CD4-positive, alpha-beta memory T cell (primary cell): ENCODE data around the gene NUCB1. TPM values are rescaled to one million over a fixed set of nuclear protein-coding genes. Genes with fewer than 3 reads are reported as not detected.
"Not testable (repeated sequence)": the region's sequence is repeated elsewhere in the genome, so short reads cannot be mapped to it uniquely, and the experiment has no call there.

ENCODE experiments used
- CTCF ChIA-PET: fragments of 350-600 bp; sonication (Branson Sonifier 250); formaldehyde crosslinking; loops from one replicate; lab custom pipeline; 2021; ENCODE audit warnings: inconsistent platforms; ENCODE audit not compliant: partially characterized antibody; lab: Charles Lee
- POLR2A ChIA-PET: fragments of 350-600 bp; sonication (Branson Sonifier 250); formaldehyde crosslinking; loops from one replicate; lab custom pipeline; 2021; ENCODE audit not compliant: partially characterized antibody; lab: Charles Lee
- DNase-seq, 5 donors: peaks; one replicate each; pipeline versions ENCODE4 v3.0.0 to v3.0.0-alpha.2; 2020 to 2022; ENCODE audit warnings: mixed read lengths in 1 of 5
- H3K27ac ChIP-seq: one replicate; pipeline ENCODE4 v1.7.0; 2013; ENCODE audit warnings: low read depth, low read length
- H3K27me3 ChIP-seq: 2 replicates; pipeline ENCODE4 v1.7.0; 2013; ENCODE audit warnings: mild to moderate bottlenecking, low read length, moderate library complexity; ENCODE audit not compliant: insufficient read depth
- H3K36me3 ChIP-seq: 2 replicates; pipeline ENCODE4 v1.7.0; 2013; ENCODE audit warnings: mild to moderate bottlenecking, low read length, moderate library complexity; ENCODE audit not compliant: insufficient read depth
- H3K4me1 ChIP-seq: 2 replicates; pipeline ENCODE4 v1.7.0; 2013; ENCODE audit warnings: mild to moderate bottlenecking, low read length, moderate library complexity; ENCODE audit not compliant: insufficient read depth
- H3K4me3 ChIP-seq, 2 donors: one replicate each; pipeline ENCODE4 v1.7.0; 2013; ENCODE audit warnings: low read length in 2 of 2, mild to moderate bottlenecking in 1 of 2
- H3K9me3 ChIP-seq, 2 donors: one replicate each; pipeline ENCODE4 v1.7.0; 2013; ENCODE audit warnings: low read length in 2 of 2, control low read depth in 1 of 2; ENCODE audit not compliant: control insufficient read depth in 1 of 2
- H3K27ac Mint-ChIP-seq, 7 donors: one replicate each; pipeline ENCODE4 v1.8.0; 2020 to 2021; ENCODE audit warnings: mixed read lengths in 7 of 7, mild to moderate bottlenecking in 6 of 7, inconsistent platforms in 3 of 7, moderate library complexity in 3 of 7
- H3K27me3 Mint-ChIP-seq, 2 donors: one replicate each; pipeline ENCODE4 v1.8.0; 2020 to 2021; ENCODE audit warnings: mixed read lengths in 2 of 2
- H3K36me3 Mint-ChIP-seq, 2 donors: one replicate each; pipeline ENCODE4 v1.8.0; 2020 to 2021; ENCODE audit warnings: mixed read lengths in 2 of 2, inconsistent platforms in 1 of 2, mild to moderate bottlenecking in 1 of 2
- H3K4me1 Mint-ChIP-seq, 4 donors: one replicate each; pipeline ENCODE4 v1.8.0; 2020 to 2021; ENCODE audit warnings: mixed read lengths in 4 of 4, mild to moderate bottlenecking in 1 of 4
- H3K4me3 Mint-ChIP-seq, 8 donors: one replicate each; pipeline ENCODE4 v1.8.0; 2020 to 2021; ENCODE audit warnings: mixed read lengths in 8 of 8, mild to moderate bottlenecking in 7 of 8, moderate library complexity in 6 of 8, inconsistent platforms in 3 of 8
- H3K9me3 Mint-ChIP-seq, 8 donors: one replicate each; pipeline ENCODE4 v1.8.0; 2020 to 2021; ENCODE audit warnings: mixed read lengths in 8 of 8, mild to moderate bottlenecking in 5 of 8, inconsistent platforms in 3 of 8, moderate library complexity in 1 of 8
- intact Hi-C: fragments of 100-400 bp; cut with micrococcal nuclease; formaldehyde crosslinking; loops from one replicate; pipeline ENCODE4 v1.15.1; 2023
- polyA plus RNA-seq, 2 donors: library from polyadenylated mRNA; unstranded; fragments of 300-500 nt; fragmentation: Illumina TruSeq; gene quantifications; one replicate each; pipeline ENCODE4 v1.2.3, GENCODE V29; 2021
- total RNA-seq, 2 experiments: library from RNA; stranded (reverse); gene quantifications; one replicate each; pipeline ENCODE4 v1.2.3, GENCODE V29; 2021

NUCB1 gene
- total and polyA plus RNA-seq, 4 experiments from 2014 or later: 65.3 to 145 (median 129) TPM

- H3K36me3 Mint-ChIP-seq: peaks cover 34 to 58% of the 10 kb centered on the region in 2 donors
- H3K27ac Mint-ChIP-seq: peak overlapping the region; percentile 99 to 100 (median 100)
- H3K9me3 Mint-ChIP-seq: peaks cover 0 to 11% (median 0%) of the 10 kb centered on the region in 8 donors
- intact Hi-C loops: loop anchor here (2.0 kb wide), 2 partner anchors 59 to 803 kb away; partner anchors contain the start of genes DHDH and PRMT1
- peak overlapping the region; percentile 95 to 100 (median 99) for H3K4me3 Mint-ChIP-seq
- H3K4me1 ChIP-seq: peaks cover 36% of the 10 kb centered on the region
- peaks cover 8% of the 10 kb centered on the region for H3K36me3 ChIP-seq
- H3K4me1 Mint-ChIP-seq: peaks cover 28 to 59% (median 38%) of the 10 kb centered on the region in 4 donors
- peak overlapping the region; percentile 100 for H3K27ac ChIP-seq
- DNase-seq: peak in 4 of 5 donors; percentile 35 to 47 (median 40)
- peaks cover 0 to 4% of the 10 kb centered on the region in 2 donors for H3K27me3 Mint-ChIP-seq
- H3K4me3 ChIP-seq: peak overlapping the region; percentile 52 to 99
- POLR2A ChIA-PET: interaction anchor here (1.1 to 6.6 kb wide), 20 partner anchors 8 to 996 kb away, joined by 3 to 134 read pairs (median 6); partner anchors contain the start of genes BAX, DHDH, FTL and GYS1
- no peaks in the 10 kb centered on the region for H3K27me3 ChIP-seq
- H3K9me3 ChIP-seq: no peaks in the 10 kb centered on the region
- CTCF ChIA-PET: interaction anchor here (0.6 to 2.8 kb wide), 6 partner anchors 32 to 120 kb away, joined by 3 to 18 read pairs (median 5); partner anchors contain the start of genes GYS1 and RUVBL2
Measured at GRCh38 chr19:48873476-48874302, 26.4 kb upstream of the NUCB1 start.

GRCh38 chr19:48874303-48875135 lies 25.6 kb upstream of the NUCB1 start:
- H3K4me1 Mint-ChIP-seq: peaks cover 29 to 61% (median 39%) of the 10 kb centered on the region in 4 donors
- DNase-seq: peak in 3 of 5 donors; percentile 33 to 51 (median 48)
- H3K36me3 Mint-ChIP-seq: peaks cover 34 to 60% of the 10 kb centered on the region in 2 donors
- peaks cover 0 to 12% (median 0%) of the 10 kb centered on the region in 8 donors for H3K9me3 Mint-ChIP-seq
- H3K27me3 Mint-ChIP-seq: peaks cover 0 to 4% of the 10 kb centered on the region in 2 donors
- Histone ChIP-seq H3K36me3 (peaks cover 8% of the 10 kb centered on the region), H3K4me1 (peaks cover 38% of the 10 kb centered on the region), H3K27ac (peak overlapping the region; percentile 100), H3K27me3 (no peaks in the 10 kb centered on the region), H3K4me3 (peak overlapping the region in 1 of 2 donors; percentile 39), H3K9me3 (no peaks in the 10 kb centered on the region)
- intact Hi-C loops: loop anchor here (1.0 to 2.0 kb wide), 3 partner anchors 26 to 91 kb away; partner anchors contain the start of genes DHDH, FTL and NUCB1
- ChIA-PET CTCF (interaction anchor here (0.6 to 2.8 kb wide), 6 partner anchors 26 to 119 kb away, joined by 3 to 18 read pairs (median 5); partner anchors contain the start of genes GYS1, NUCB1 and RUVBL2), POLR2A (interaction anchor here (0.5 to 6.6 kb wide), 24 partner anchors 7 to 995 kb away, joined by 3 to 134 read pairs (median 7); partner anchors contain the start of genes BAX, DHDH, FTL and GYS1)
- H3K4me3 Mint-ChIP-seq: peak overlapping the region; percentile 95 to 100 (median 99)
- peak overlapping the region; percentile 99 to 100 (median 100) for H3K27ac Mint-ChIP-seq

GRCh38 chr19:48876043-48876981 lies 23.8 kb upstream of the NUCB1 start:
- H3K27me3 Mint-ChIP-seq, H3K9me3 ChIP-seq, intact Hi-C loops, H3K36me3 ChIP-seq, H3K4me3 ChIP-seq, H3K27me3 ChIP-seq: not testable (repeated sequence)
- Mint-ChIP-seq H3K27ac (peak overlapping the region; percentile 90 to 100 (median 100)), H3K4me1 (peaks cover 29 to 61% (median 40%) of the 10 kb centered on the region in 4 donors), H3K9me3 (peaks cover 0 to 19% (median 0%) of the 10 kb centered on the region in 8 donors), H3K36me3 (peaks cover 34 to 63% of the 10 kb centered on the region in 2 donors), H3K4me3 (peak overlapping the region; percentile 23 to 99 (median 55))
- Histone ChIP-seq H3K4me1 (peaks cover 38% of the 10 kb centered on the region), H3K27ac (peak overlapping the region; percentile 100)
- DNase-seq: peak; percentile 35 to 76 (median 49)
- POLR2A ChIA-PET: interaction anchor here (0.6 to 6.6 kb wide), 20 partner anchors 10 to 764 kb away, joined by 3 to 134 read pairs (median 7); partner anchors contain the start of genes BAX, CA11, FTL and GYS1
- CTCF ChIA-PET: interaction anchor here (0.5 to 2.8 kb wide), 3 partner anchors 34 to 221 kb away, joined by 3 to 18 read pairs (median 4); no protein-coding TSS in a partner anchor

GRCh38 chr19:48877855-48878195 lies 22.3 kb upstream of the NUCB1 start:
- Mint-ChIP-seq H3K9me3 (peaks cover 0 to 17% (median 0%) of the 10 kb centered on the region in 8 donors), H3K36me3 (peaks cover 34 to 56% of the 10 kb centered on the region in 2 donors), H3K27ac (peak overlapping the region in 6 of 7 donors; percentile 9 to 99 (median 78)), H3K27me3 (no peaks in the 10 kb centered on the region), H3K4me1 (peaks cover 27 to 51% (median 38%) of the 10 kb centered on the region in 4 donors), H3K4me3 (peak overlapping the region in 3 of 8 donors; percentile 35 to 46 (median 41))
- intact Hi-C loops: no loop called here
- peaks cover 38% of the 10 kb centered on the region for H3K4me1 ChIP-seq
- no peak overlapping the region for H3K27ac ChIP-seq
- H3K4me3 ChIP-seq: no peak overlapping the region
- DNase-seq: peak in 2 of 5 donors; percentile 38 to 39
- H3K9me3 ChIP-seq: no peaks in the 10 kb centered on the region
- peaks cover 8% of the 10 kb centered on the region for H3K36me3 ChIP-seq
- POLR2A ChIA-PET: interaction anchor here (1.5 kb wide), 1 partner anchor 88 kb away, joined by 5 read pairs; no protein-coding TSS in a partner anchor
- no peaks in the 10 kb centered on the region for H3K27me3 ChIP-seq
- CTCF ChIA-PET: no interaction called here

- H3K27me3 ChIP-seq: no peaks in the 10 kb centered on the region
- peaks cover 8% of the 10 kb centered on the region for H3K36me3 ChIP-seq
- ChIA-PET POLR2A (interaction anchor here (0.6 to 1.5 kb wide), 2 partner anchors 31 to 87 kb away, joined by 3 to 5 read pairs; no protein-coding TSS in a partner anchor), CTCF (interaction anchor here (0.7 to 1.2 kb wide), 3 partner anchors 42 to 361 kb away, joined by 3 to 4 read pairs (median 4); partner anchors contain the start of genes GYS1 and RUVBL2)
- Mint-ChIP-seq H3K36me3 (peaks cover 28 to 52% of the 10 kb centered on the region in 2 donors), H3K4me1 (peaks cover 22 to 48% (median 34%) of the 10 kb centered on the region in 4 donors), H3K9me3 (peaks cover 0 to 17% (median 0%) of the 10 kb centered on the region in 8 donors), H3K4me3 (peak overlapping the region in 4 of 8 donors; percentile 6 to 46 (median 19)), H3K27me3 (no peaks in the 10 kb centered on the region), H3K27ac (peak overlapping the region in 6 of 7 donors; percentile 38 to 99 (median 80))
- no peak overlapping the region for H3K4me3 ChIP-seq
- H3K4me1 ChIP-seq: peaks cover 35% of the 10 kb centered on the region
- peak in 4 of 5 donors; percentile 38 to 46 (median 41) for DNase-seq
- H3K27ac ChIP-seq: no peak overlapping the region
- intact Hi-C loops: no loop called here
- H3K9me3 ChIP-seq: no peaks in the 10 kb centered on the region
Measured at GRCh38 chr19:48878196-48879024, 21.7 kb upstream of the NUCB1 start.
